HuH-7.5 (cell line): ENCODE measurements around the gene PI4KA.
"Not testable (repeated sequence)": the region's sequence is repeated elsewhere in the genome, so short reads cannot be mapped to it uniquely, and the experiment has no call there.

Experiments
- DNase-seq: peaks from one replicate; pipeline ENCODE4 v3.0.0; 2011; ENCODE audit warnings: low spot score

PI4KA gene

GRCh38 chr22:20663137-20663828, 195.3 kb downstream of the PI4KA start:
- no peak for DNase-seq

- DNase-seq = not testable (repeated sequence)
These were observed 196.0 kb downstream of the PI4KA start for GRCh38 chr22:20662524-20663036.

GRCh38 chr22:20661473-20661872, 197.1 kb downstream of the PI4KA start:
- DNase-seq = no peak

- DNase-seq = no peak
These were observed 198.1 kb downstream of the PI4KA start for GRCh38 chr22:20660441-20661054.

- no peak for DNase-seq
These were observed 198.7 kb downstream of the PI4KA start for GRCh38 chr22:20659920-20660319.

- no peak for DNase-seq
These were observed 199.4 kb downstream of the PI4KA start for GRCh38 chr22:20659258-20659657.

GRCh38 chr22:20658433-20659222, 200.0 kb downstream of the PI4KA start:
- no peak for DNase-seq

GRCh38 chr22:20657963-20658362, 200.6 kb downstream of the PI4KA start:
- DNase-seq = no peak
